Osteocyte (in vitro differentiated cells): ENCODE data around the gene OPCML. TPM values are rescaled to one million over a fixed set of nuclear protein-coding genes. Genes with fewer than 3 reads are reported as not detected.

Source experiments
- DNase-seq: peaks from one replicate; pipeline ENCODE4 v3.0.0; 2021; ENCODE audit warnings: mixed read lengths; ENCODE audit not compliant: unreplicated experiment; ENCODE audit errors: extremely low spot score
- H3K27ac Mint-ChIP-seq: one replicate; pipeline ENCODE4 v1.8.0; 2021; ENCODE audit warnings: mild to moderate bottlenecking, mixed read lengths; ENCODE audit not compliant: unreplicated experiment
- H3K27me3 Mint-ChIP-seq: one replicate; pipeline ENCODE4 v1.8.0; 2021; ENCODE audit warnings: mixed read lengths; ENCODE audit not compliant: unreplicated experiment
- H3K36me3 Mint-ChIP-seq: one replicate; pipeline ENCODE4 v1.8.0; 2021; ENCODE audit warnings: mixed read lengths; ENCODE audit not compliant: unreplicated experiment
- H3K4me1 Mint-ChIP-seq: one replicate; pipeline ENCODE4 v1.8.0; 2021; ENCODE audit warnings: mixed read lengths; ENCODE audit not compliant: unreplicated experiment
- H3K4me3 Mint-ChIP-seq: one replicate; pipeline ENCODE4 v1.8.0; 2021; ENCODE audit warnings: mild to moderate bottlenecking, moderate library complexity, mixed read lengths; ENCODE audit not compliant: unreplicated experiment
- H3K9me3 Mint-ChIP-seq: one replicate; pipeline ENCODE4 v1.8.0; 2021; ENCODE audit warnings: mixed read lengths; ENCODE audit not compliant: unreplicated experiment
- CTCF ChIP-seq: fragments of 200-600 bp; sonication (generic); IDR thresholded peaks from 2 replicates; pipeline ENCODE4 v1.5.0; 2021; ENCODE audit warnings: antibody characterized with exemption, mild to moderate bottlenecking, moderate library complexity
- total RNA-seq: library from RNA; stranded (reverse); gene quantifications from 2 replicates; pipeline ENCODE4 v1.2.1, GENCODE V29; 2021

Gene OPCML
- total RNA-seq, 1 donor from 2014 or later: 0.11 TPM

- Mint-ChIP-seq H3K4me3 (no peak overlapping the region), H3K36me3 (no peaks in the 10 kb centered on the region), H3K4me1 (no peaks in the 10 kb centered on the region), H3K27me3 (no peaks in the 10 kb centered on the region), H3K27ac (no peak overlapping the region), H3K9me3 (no peaks in the 10 kb centered on the region)
- TF ChIP-seq CTCF: no peak
- DNase-seq: peak; percentile 2
These were observed 596.9 kb downstream of the OPCML start for GRCh38 chr11:132935383-132935782.

GRCh38 chr11:132933703-132934102 lies 598.6 kb downstream of the OPCML start:
- peaks cover 12% of the 10 kb centered on the region for H3K9me3 Mint-ChIP-seq
- no peaks in the 10 kb centered on the region for H3K27me3 Mint-ChIP-seq
- no peak for TF ChIP-seq CTCF
- no peaks in the 10 kb centered on the region for H3K36me3 Mint-ChIP-seq
- H3K4me1 Mint-ChIP-seq: no peaks in the 10 kb centered on the region
- DNase-seq: no peak
- H3K27ac Mint-ChIP-seq: no peak overlapping the region
- H3K4me3 Mint-ChIP-seq: no peak overlapping the region

GRCh38 chr11:132925825-132926469 lies 606.4 kb downstream of the OPCML start:
- no peaks in the 10 kb centered on the region for H3K36me3 Mint-ChIP-seq
- peaks cover 4% of the 10 kb centered on the region for H3K27me3 Mint-ChIP-seq
- H3K4me3 Mint-ChIP-seq: no peak overlapping the region
- no peak for TF ChIP-seq CTCF
- H3K27ac Mint-ChIP-seq: no peak overlapping the region
- DNase-seq: no peak
- no peaks in the 10 kb centered on the region for H3K4me1 Mint-ChIP-seq
- peaks cover 17% of the 10 kb centered on the region for H3K9me3 Mint-ChIP-seq

- TF ChIP-seq CTCF: no peak
- DNase-seq: no peak
- H3K36me3 Mint-ChIP-seq: no peaks in the 10 kb centered on the region
- no peak overlapping the region for H3K27ac Mint-ChIP-seq
- no peaks in the 10 kb centered on the region for H3K4me1 Mint-ChIP-seq
- H3K9me3 Mint-ChIP-seq: no peaks in the 10 kb centered on the region
- peaks cover 4% of the 10 kb centered on the region for H3K27me3 Mint-ChIP-seq
- H3K4me3 Mint-ChIP-seq: no peak overlapping the region
These were observed 610.7 kb downstream of the OPCML start for GRCh38 chr11:132921597-132921996.

GRCh38 chr11:132920451-132921096 lies 611.7 kb downstream of the OPCML start:
- no peak overlapping the region for H3K27ac Mint-ChIP-seq
- no peak for TF ChIP-seq CTCF
- peak; percentile 75 for DNase-seq
- H3K9me3 Mint-ChIP-seq: no peaks in the 10 kb centered on the region
- H3K4me1 Mint-ChIP-seq: no peaks in the 10 kb centered on the region
- H3K4me3 Mint-ChIP-seq: no peak overlapping the region
- peaks cover 4% of the 10 kb centered on the region for H3K27me3 Mint-ChIP-seq
- H3K36me3 Mint-ChIP-seq: no peaks in the 10 kb centered on the region
